Endothelial cell of umbilical vein (primary cell): ENCODE measurements around the gene CRB1. TPM values are rescaled to one million over a fixed set of nuclear protein-coding genes. Genes with fewer than 3 reads are reported as not detected.

Source experiments
- BruUV-seq: library from RNA; stranded (reverse); fragments of 400-500 nt; replicated peaks from 2 replicates; lab custom pipeline; 2021; lab: Mats Ljungman, UMichigan
- CTCF ChIA-PET: fragments of 300-600, 350-600 bp; sonication (Branson Sonifier 250); formaldehyde crosslinking; loops from one replicate; lab custom pipeline; 2021; ENCODE audit warnings: antibody characterized with exemption, inconsistent platforms; lab: Charles Lee
- POLR2A ChIA-PET: fragments of 300-600, 350-600 bp; sonication (Branson Sonifier 250); formaldehyde crosslinking; loops from one replicate; lab custom pipeline; 2021; ENCODE audit warnings: antibody characterized with exemption, inconsistent platforms; lab: Charles Lee
- DNase-seq: peaks from one replicate; pipeline ENCODE4 v3.0.0-alpha.2; 2011; ENCODE audit warnings: low read depth, low spot score
- FAIRE-seq: peaks from 2 replicates; lab custom pipeline; 2011; peaks lifted over from hg19 to GRCh38; lab: Jason Lieb, UNC
- H2AFZ ChIP-seq: 2 replicates; pipeline ENCODE4 v1.6.0; 2012; ENCODE audit warnings: low read depth, low read length, control low read depth, inconsistent platforms
- H3K27ac ChIP-seq: 2 replicates; pipeline ENCODE4 v1.5.1; 2011; ENCODE audit warnings: low read depth, mild to moderate bottlenecking, control low read depth, low read length, moderate library complexity; ENCODE audit not compliant: insufficient read depth
- H3K27me3 ChIP-seq, 2 experiments: 2 replicates each; pipeline versions ENCODE4 v1.6.0 to v1.6.1; 2011; ENCODE audit warnings: low read length in 2 of 2, mixed read lengths in 1 of 2; ENCODE audit not compliant: control insufficient read depth in 2 of 2, insufficient read depth in 2 of 2
- H3K36me3 ChIP-seq, 2 experiments: 2 replicates in 1 of 2; 3 replicates in 1 of 2; pipeline ENCODE4 v1.5.1; 2011; ENCODE audit warnings: low read length in 2 of 2, mild to moderate bottlenecking in 1 of 2, moderate library complexity in 1 of 2; ENCODE audit not compliant: control insufficient read depth in 2 of 2, insufficient read depth in 2 of 2; ENCODE audit errors: extremely low read depth in 1 of 2
- H3K4me1 ChIP-seq: 3 replicates; pipeline ENCODE4 v1.5.1; 2011; ENCODE audit warnings: mild to moderate bottlenecking, low read length; ENCODE audit not compliant: control insufficient read depth, insufficient read depth; ENCODE audit errors: extremely low read depth
- H3K4me2 ChIP-seq: 2 replicates; pipeline ENCODE4 v1.6.1; 2011; ENCODE audit warnings: low read length, control low read depth, mixed read lengths; ENCODE audit not compliant: insufficient read depth
- H3K4me3 ChIP-seq, 3 experiments: fragments of 200-600 bp in 1 of 3; sonication (generic), shearing (Covaris generic) in 1 of 3; replicated peaks in 1 of 3; 2 replicates each; pipeline ENCODE4 v1.5.1; 2011 to 2016; ENCODE audit warnings: control low read depth in 3 of 3, low read length in 3 of 3, mild to moderate bottlenecking in 2 of 3, inconsistent platforms in 1 of 3, low read depth in 1 of 3, moderate library complexity in 1 of 3; ENCODE audit not compliant: insufficient read depth in 1 of 3
- H3K79me2 ChIP-seq: 2 replicates; pipeline ENCODE4 v1.6.0; 2012; ENCODE audit warnings: low read length, inconsistent platforms; ENCODE audit not compliant: control insufficient read depth, insufficient read depth
- H3K9ac ChIP-seq: replicated peaks from 2 replicates; pipeline ENCODE3; 2011; ENCODE audit warnings: low read length, control low read depth; ENCODE audit not compliant: insufficient read depth; ENCODE audit errors: extremely low read depth
- H3K9me1 ChIP-seq: replicated peaks from 3 replicates; pipeline ENCODE4 v1.6.0; 2011; ENCODE audit warnings: mild to moderate bottlenecking, low read length; ENCODE audit not compliant: control insufficient read depth, insufficient read depth; ENCODE audit errors: extremely low read depth
- H3K9me3 ChIP-seq: replicated peaks from 2 replicates; pipeline ENCODE4 v1.5.1; 2012; ENCODE audit warnings: low read length, inconsistent platforms; ENCODE audit not compliant: control insufficient read depth, insufficient read depth
- H4K20me1 ChIP-seq: replicated peaks from 2 replicates; pipeline ENCODE3; 2011; ENCODE audit warnings: mild to moderate bottlenecking, low read length; ENCODE audit not compliant: control insufficient read depth, insufficient read depth; ENCODE audit errors: extremely low read depth
- EZH2 ChIP-seq: IDR thresholded peaks from 2 replicates; pipeline ENCODE4 v1.6.1; 2012; ENCODE audit warnings: borderline replicate concordance, low read depth, mild to moderate bottlenecking, moderate library complexity, low read length, inconsistent platforms; ENCODE audit not compliant: severe bottlenecking
- FOS ChIP-seq: IDR thresholded peaks from 2 replicates; pipeline ENCODE4 v1.6.1; 2011; ENCODE audit warnings: mild to moderate bottlenecking, low read length, moderate library complexity, borderline replicate concordance; ENCODE audit not compliant: insufficient read depth
- GATA2 ChIP-seq: IDR thresholded peaks from 2 replicates; pipeline ENCODE4 v1.7.0; 2011; ENCODE audit warnings: low read depth, mild to moderate bottlenecking, moderate library complexity, mixed read lengths, low read length; ENCODE audit not compliant: insufficient read length, insufficient read depth
- JUN ChIP-seq: IDR thresholded peaks from 2 replicates; pipeline ENCODE4 v1.6.1; 2011; ENCODE audit warnings: borderline replicate concordance, low read depth; ENCODE audit not compliant: insufficient read length, insufficient read depth
- MYC ChIP-seq: IDR thresholded peaks from one replicate; pipeline ENCODE4 v1.6.1; 2011; ENCODE audit warnings: mild to moderate bottlenecking, low read depth, low read length
- POLR2A ChIP-seq: IDR thresholded peaks from 2 replicates; pipeline ENCODE4 v1.6.1; 2012; ENCODE audit warnings: low read depth, mild to moderate bottlenecking, control low read depth, low read length
- POLR2AphosphoS5 ChIP-seq: IDR thresholded peaks from 2 replicates; pipeline ENCODE4 v1.6.1; 2012; ENCODE audit warnings: low read depth, mild to moderate bottlenecking, control low read depth, low read length, moderate library complexity; ENCODE audit not compliant: insufficient read depth
- dilution Hi-C: fragments of 300-500 bp; cut with MboI; formaldehyde crosslinking; loops from one replicate; pipeline ENCODE4 v1.15.0; 2019; ENCODE audit warnings: low sequenced_read_pairs; ENCODE audit not compliant: extremely low pct_ligation_motif_present
- intact Hi-C: fragments of 100-400 bp; cut with micrococcal nuclease; formaldehyde crosslinking; loops from one replicate; pipeline ENCODE4 v1.10.0; 2022
- polyA plus RNA-seq, 4 experiments: library from polyadenylated mRNA; depleted of rRNA in 3 of 4; stranded (reverse) in 3 of 4; unstranded in 1 of 4; fragments of >200 nt; gene quantifications; 2 replicates each; pipeline versions ENCODE4 v1.2.1 to v1.2.3, GENCODE V29; 2011 to 2012; ENCODE audit warnings: missing spikeins in 1 of 4
- total RNA-seq: library from RNA; stranded (reverse); gene quantifications from 2 replicates; pipeline ENCODE4 v1.2.3, GENCODE V29; 2021
- TF ChIP-seq, protein P1 (sequence below), 2 donors: IDR thresholded peaks; 1 replicate in 1 of 2; 2 replicates in 1 of 2; pipeline ENCODE4 v1.5.1; 2011; ENCODE audit warnings: low read length in 2 of 2, mild to moderate bottlenecking in 2 of 2, moderate library complexity in 2 of 2, control low read depth in 1 of 2, inconsistent platforms in 1 of 2, low read depth in 1 of 2; ENCODE audit not compliant: insufficient read depth in 1 of 2; ENCODE audit errors: extremely low read depth in 1 of 2
- TF ChIP-seq, protein P2 (sequence below): IDR thresholded peaks from 2 replicates; pipeline ENCODE4 v1.6.1; 2011; ENCODE audit not compliant: insufficient read depth, insufficient read length

The CRB1 gene
- total and polyA plus RNA-seq, 2 donors (not counting 3 experiments of a cell fraction or from before 2014, with no cell fraction given), result not detected

DNA sequence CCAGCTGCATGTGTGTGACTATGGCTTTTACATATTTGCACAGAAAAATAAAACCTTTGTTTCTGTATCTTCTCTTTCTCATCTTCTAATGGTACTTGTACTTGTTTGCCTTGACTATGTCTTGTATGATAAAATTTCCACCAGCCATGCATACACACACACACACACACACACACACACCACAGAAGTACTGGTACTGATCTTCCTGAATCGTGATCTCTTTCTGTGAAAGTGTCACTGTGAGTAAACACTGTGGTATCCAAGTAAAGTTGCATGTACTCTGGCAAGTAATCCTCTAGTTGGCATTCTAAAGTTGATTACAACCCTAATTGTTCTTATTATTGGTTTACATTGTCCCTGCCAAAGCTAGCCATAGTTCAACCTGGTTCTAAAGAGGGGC is 176.7 kb downstream of the CRB1 start:
- dilution Hi-C loops (no loop called here), intact Hi-C loops (no loop called here)
- Histone ChIP-seq H3K36me3 (no peaks in the 10 kb centered on the region), H3K27ac (no peak overlapping the region), H3K9me3 (no peaks in the 10 kb centered on the region), H3K27me3 (no peaks in the 10 kb centered on the region), H3K79me2 (no peaks in the 10 kb centered on the region), H3K4me2 (no peak overlapping the region), H3K9ac (no peak overlapping the region), H4K20me1 (no peaks in the 10 kb centered on the region), H3K4me3 (no peak overlapping the region), H2AFZ (no peak overlapping the region), H3K9me1 (no peaks in the 10 kb centered on the region), H3K4me1 (no peaks in the 10 kb centered on the region)
- FAIRE-seq (no peak), DNase-seq (no peak)
- ChIA-PET CTCF (no interaction called here), POLR2A (no interaction called here)
- TF ChIP-seq EZH2, result no peak
- TF ChIP-seq POLR2AphosphoS5, result no peak
- TF ChIP-seq, protein P1, sequence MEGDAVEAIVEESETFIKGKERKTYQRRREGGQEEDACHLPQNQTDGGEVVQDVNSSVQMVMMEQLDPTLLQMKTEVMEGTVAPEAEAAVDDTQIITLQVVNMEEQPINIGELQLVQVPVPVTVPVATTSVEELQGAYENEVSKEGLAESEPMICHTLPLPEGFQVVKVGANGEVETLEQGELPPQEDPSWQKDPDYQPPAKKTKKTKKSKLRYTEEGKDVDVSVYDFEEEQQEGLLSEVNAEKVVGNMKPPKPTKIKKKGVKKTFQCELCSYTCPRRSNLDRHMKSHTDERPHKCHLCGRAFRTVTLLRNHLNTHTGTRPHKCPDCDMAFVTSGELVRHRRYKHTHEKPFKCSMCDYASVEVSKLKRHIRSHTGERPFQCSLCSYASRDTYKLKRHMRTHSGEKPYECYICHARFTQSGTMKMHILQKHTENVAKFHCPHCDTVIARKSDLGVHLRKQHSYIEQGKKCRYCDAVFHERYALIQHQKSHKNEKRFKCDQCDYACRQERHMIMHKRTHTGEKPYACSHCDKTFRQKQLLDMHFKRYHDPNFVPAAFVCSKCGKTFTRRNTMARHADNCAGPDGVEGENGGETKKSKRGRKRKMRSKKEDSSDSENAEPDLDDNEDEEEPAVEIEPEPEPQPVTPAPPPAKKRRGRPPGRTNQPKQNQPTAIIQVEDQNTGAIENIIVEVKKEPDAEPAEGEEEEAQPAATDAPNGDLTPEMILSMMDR (IDR thresholded peaks at IDR 0.05; ENCODE audit: extremely low read depth in 1 of 2, insufficient read depth in 1 of 2, low read depth in 1 of 2, low read length in 2 of 2), result no peak
- no peak for TF ChIP-seq FOS
- TF ChIP-seq, protein P2, sequence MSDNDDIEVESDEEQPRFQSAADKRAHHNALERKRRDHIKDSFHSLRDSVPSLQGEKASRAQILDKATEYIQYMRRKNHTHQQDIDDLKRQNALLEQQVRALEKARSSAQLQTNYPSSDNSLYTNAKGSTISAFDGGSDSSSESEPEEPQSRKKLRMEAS, result no peak
- no peak for TF ChIP-seq MYC
- no peak for TF ChIP-seq POLR2A
- no peak for TF ChIP-seq JUN
- TF ChIP-seq GATA2, result no peak
- BruUV-seq, result no TSS peak
